Gastroesophageal sphincter (tissue), 3 donors: ENCODE results near the gene SHE.

Source experiments
- CTCF ChIP-seq, 4 experiments: fragments of 200-600 bp in 2 of 4; fragments of 450-650 bp in 2 of 4; sonication (generic) in 1 of 4; IDR thresholded peaks; one replicate each; pipeline ENCODE4 v1.5.1; 2017 to 2019; ENCODE audit warnings: antibody characterized with exemption in 4 of 4, mild to moderate bottlenecking in 2 of 4, moderate library complexity in 2 of 4
- EP300 ChIP-seq: sonication (generic); formaldehyde crosslinking; IDR thresholded peaks from one replicate; pipeline ENCODE4 v1.6.1; 2017; ENCODE audit warnings: antibody characterized with exemption, mild to moderate bottlenecking
- POLR2A ChIP-seq, 2 donors: fragments of 450-650 bp; IDR thresholded peaks; one replicate each; pipeline ENCODE4 v1.6.1; 2017; ENCODE audit warnings: antibody characterized with exemption in 2 of 2, mild to moderate bottlenecking in 2 of 2, moderate library complexity in 1 of 2
- POLR2AphosphoS5 ChIP-seq: sonication (generic); formaldehyde crosslinking; IDR thresholded peaks from one replicate; pipeline ENCODE4 v1.6.1; 2017; ENCODE audit warnings: antibody characterized with exemption

DNA sequence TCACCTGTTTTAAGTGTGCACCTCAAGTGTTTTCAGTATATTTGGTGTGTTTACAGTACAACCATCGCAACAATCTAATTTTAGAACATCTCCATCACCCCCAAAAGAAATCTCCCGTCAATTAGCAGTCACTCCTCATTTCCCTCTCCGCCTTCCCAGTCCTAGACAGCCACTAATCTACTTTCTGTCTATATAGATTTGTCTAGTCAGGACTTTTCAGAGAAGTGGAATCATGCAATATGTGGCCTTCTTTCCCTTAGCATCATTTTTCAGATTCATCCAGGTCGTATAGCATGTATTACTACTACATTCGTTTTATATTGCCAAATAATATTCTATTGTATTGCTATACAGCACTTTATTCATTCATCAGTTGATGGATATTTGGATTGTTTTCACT is 1.7 kb upstream of the SHE start:
- TF ChIP-seq POLR2A (IDR thresholded peaks at IDR 0.05) (no peak), CTCF (IDR thresholded peaks at IDR 0.05) (no peak), POLR2AphosphoS5 (no peak), EP300 (no peak)
